NCI-H82 treated with DMSO at 0.1 percent for 48 hours (cell line): ENCODE results near the gene IFT81.

Experiments used
- DNase-seq: peaks from one replicate; lab custom pipeline; 2025; ENCODE audit not compliant: unreplicated experiment; lab: John Stamatoyannopoulos, UW

The IFT81 gene

DNA sequence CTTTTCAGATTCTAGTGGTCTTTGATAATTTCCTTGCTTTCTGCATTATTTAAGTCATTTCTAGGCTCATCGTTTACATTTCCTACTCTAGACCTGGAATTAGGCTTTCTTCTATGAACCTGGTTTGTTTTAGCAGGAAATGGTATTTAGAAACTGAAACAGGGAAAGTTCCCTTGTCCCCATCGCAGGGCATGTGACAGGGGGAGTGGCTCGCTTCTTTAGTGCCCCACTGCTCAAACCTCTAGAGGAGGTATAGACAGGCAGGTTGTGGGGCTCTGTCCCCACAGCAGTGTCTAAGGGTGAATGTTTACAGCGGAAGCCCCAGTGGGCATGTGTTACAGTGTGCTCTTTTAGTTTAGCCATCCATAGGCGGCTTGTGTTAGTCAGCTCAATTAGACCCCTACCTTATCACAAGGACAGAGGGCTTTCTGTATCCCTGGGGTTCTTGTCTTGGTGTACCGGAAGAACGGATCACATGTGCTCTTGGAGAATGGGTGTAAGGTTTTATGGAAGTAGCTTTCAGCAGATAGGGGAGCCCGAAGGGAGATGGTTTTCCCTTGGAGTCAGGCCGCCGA is 25.0 kb downstream of the IFT81 start:
- DNase-seq: no peak

DNA sequence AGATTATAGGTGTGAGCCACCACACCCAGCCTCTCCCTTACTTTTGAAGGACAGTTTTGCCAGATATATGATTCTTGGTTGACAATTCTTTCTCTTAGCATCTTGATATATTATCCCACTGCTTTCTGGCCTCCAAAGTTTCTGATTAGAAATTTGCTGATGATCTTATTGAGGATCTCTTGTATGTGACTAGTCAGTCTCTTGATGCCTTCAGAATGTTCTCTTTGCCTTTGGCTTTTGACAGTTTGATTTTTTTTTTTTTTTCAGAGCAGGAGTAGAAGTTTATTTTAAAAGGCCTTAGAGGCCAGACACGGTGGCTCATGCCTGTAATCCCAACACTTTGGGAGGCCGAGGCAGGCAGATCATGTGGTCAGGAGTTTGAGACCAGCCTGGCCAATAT is 32.6 kb downstream of the IFT81 start:
- no peak for DNase-seq

DNA sequence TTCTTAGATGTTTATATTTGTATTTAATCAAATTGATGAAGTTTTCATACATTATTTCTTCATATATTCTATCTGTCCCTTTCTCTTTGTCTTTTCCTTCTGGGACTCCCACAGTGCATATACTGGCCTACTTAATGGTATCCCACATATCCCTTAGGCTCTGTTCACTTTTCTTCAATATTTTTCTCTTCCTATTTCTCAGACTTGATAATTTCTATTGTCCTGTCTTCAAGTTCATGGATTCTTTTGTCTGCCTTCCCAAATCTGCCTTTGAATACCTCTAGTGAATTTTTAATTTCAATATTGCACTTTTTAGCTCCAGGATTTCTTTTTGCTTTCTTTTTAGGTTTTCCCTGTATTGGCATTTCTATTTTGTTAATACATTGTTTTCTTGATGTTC is 33.4 kb downstream of the IFT81 start:
- no peak for DNase-seq

DNA sequence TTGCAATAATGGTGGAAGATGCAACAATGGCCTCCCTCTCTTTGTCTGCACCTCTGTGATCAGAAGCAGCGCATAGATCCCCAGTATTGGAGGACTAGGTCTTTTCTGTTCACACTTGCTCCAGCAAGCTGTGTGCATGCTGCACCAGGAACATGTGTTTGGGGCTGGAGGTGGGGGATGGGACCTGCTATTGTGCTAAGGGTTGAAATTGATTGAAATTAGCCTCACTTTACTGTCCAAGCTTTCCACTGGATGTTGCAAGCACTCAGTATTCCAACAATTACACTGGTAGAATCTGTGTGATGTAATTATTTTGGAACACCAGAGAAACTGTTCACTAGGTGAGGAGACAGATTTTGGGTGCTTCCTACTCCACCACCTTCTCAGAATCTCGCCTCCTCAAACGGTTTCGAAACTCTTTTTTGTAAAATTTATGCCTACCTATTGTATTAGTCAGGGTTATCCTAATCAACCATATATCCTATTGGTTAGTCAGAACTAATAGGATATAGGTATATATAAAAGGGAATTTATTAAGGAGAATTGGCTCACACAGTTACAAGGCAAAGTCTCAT is 35.6 kb downstream of the IFT81 start:
- DNase-seq: no peak

DNA sequence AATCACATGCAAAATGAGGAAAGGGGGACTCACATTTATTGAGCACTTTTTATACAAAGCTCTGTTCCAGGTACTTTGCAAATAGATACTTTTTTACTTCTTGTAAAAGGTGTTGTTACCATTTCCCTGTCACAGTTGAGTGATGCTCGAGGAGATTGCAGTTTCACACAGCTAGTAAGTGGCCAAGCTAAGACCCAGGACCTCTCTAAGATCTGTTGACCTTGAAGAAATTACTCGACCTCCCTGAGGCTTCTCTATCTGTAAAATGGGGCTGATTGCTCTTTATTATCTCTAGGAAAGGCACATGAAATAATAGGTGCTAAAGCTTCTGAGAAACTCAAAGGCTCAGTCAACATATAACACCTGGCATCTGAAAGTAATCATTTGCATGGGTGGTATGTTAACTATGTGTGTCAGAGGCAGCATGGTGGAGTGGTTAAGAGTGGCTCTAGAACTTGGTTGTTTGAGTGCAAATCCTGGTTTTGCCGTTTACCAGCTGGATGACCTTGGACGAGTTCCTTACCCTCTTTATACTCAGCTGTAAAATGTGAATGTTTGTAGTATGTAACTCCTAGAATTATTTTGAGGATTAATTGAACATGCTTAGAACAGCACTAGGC is 41.5 kb downstream of the IFT81 start:
- DNase-seq: no peak

DNA sequence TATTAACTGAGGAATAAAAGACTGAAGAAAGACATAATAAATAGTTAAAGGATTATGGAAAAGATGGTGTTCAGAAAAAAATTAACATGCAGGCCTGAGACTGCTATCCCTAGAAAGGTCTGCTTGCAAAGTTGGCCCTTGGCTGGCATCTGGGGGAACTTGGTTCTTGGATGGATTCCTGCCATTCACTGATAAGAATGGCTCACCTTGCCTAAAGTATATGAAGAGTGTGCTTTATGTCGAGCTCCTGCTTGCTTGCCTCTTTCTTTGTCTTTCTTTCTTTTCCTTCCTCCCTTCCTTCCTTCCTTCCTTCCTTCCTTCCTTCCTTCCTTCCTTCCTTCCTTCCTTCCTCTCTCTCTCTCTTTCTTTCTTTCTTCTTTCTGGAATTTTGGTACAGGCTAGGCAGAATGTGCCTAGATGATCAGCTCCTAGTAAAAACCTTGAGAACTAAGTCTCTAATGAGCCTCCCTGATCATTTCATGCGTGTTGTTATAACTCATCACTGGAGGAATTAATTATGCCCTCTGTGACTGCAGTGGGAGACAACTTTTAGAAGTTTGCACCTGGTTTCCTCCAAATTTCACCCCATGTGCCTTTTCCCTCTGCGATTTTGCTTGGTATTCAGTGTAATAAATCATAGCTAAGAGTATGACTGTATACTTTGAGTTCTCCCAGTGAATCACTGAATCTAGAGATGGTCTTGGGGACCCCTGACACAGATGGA is 44.7 kb downstream of the IFT81 start:
- no peak for DNase-seq

DNA sequence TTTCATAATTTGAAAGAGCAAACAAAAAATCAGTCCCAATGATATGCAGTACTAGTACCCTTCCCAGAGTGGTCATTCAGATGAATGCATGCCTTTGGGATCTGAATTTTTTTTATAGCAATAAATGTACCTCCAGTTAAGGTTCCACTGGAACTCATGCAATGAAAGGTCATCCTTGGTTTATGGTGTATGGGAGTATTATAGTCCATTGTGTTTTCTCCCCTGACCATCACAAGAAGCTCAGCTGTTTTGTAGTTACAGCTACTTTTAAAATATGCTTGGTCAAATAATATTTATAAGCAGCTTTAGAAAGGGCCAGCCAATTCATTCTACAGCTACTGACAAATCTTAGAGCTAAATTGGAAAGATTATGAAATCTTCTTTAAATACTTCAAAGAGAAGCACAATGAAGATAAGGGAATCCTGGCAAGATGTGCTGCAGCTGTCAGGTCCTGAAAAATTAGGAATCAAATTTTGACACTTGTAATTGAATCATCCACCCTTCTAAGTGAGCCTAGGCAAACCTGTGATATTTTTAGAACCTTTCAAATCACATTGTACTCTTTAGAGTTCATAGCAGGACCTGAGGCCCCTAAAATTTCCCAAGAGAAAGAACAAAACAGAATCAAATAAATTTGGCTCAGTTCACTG is 46.5 kb downstream of the IFT81 start:
- DNase-seq: no peak

DNA sequence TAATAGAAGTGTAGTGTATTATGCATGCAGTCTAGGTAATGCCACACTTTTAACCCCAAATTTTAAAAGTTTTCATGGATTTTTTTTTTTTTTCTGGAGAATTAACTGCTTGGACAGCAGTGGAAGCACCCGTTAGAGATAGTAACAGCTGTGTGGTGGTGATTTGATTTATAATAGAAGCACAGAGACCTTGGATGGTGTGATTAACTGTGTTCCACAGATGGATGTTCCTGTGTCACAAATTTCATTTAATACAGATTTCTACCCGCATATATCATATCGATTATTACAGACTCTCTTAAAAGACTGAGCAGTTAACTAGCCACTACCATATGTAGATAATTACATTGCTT is 47.0 kb downstream of the IFT81 start:
- no peak for DNase-seq

DNA sequence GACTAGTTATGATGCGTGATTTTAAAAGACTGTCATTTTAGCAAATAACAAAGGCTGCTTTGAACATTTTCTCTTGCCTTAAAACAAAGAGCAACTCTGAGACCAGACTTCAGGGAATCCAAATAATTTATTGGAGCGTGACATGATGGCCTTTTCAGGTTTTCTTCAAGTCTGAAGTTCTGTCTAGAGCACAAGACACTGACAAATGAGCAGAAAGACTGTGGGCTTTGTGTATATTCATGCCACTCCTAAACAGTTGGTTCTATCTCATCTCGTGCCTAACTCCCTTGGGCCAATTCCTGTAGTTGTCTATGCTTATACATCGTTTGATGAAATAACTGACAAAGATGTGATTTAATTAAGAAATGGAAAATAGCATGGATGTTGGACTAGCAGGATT is 47.5 kb downstream of the IFT81 start:
- DNase-seq: no peak

DNA sequence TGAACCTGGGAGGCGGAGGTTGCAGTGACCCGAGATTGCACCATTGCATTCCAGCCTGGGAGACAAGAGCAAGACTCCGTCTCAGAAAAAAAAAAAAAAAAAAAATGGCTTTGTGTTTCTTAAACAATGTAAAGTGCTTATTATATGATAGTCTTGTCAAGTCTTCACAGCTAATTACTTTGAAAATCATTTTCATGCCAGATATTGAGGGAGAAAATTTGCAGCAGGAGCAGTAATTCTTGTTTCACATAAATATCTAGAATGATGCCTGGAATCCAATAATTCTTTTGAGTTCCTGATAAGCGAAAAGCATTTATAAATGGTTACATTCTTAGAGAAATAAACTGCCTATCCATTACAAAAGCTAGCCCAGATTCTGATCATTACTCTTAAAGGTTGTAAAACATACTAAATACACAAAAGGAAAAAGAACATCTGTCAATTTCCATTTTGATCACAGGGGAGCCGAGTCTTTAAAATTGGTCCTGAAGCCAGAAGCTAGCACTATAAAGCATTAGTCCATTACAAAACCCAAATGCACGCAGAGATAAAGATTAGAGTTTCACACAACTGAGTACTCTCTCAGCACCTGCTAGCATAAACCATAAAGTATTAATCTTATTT is 50.3 kb downstream of the IFT81 start:
- DNase-seq: no peak

DNA sequence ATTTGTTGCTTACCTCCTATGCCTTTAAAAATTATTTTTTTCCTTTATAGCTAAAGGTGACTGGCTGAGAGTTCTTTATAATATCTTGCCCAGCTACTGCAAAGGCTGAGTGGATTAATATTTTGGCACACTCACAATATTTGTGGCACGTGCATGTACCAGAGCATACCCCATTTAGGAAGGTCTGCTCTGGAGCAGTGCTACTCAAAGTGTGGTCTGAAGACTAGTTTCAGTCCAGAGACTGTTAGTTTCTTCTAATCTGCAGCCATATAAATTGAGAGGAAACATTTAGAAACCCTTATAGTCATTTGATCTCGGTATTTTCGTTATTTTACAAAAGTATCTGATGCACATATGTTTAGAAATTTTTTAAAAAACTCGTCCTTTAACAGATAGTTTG is 51.0 kb downstream of the IFT81 start:
- DNase-seq: no peak

DNA sequence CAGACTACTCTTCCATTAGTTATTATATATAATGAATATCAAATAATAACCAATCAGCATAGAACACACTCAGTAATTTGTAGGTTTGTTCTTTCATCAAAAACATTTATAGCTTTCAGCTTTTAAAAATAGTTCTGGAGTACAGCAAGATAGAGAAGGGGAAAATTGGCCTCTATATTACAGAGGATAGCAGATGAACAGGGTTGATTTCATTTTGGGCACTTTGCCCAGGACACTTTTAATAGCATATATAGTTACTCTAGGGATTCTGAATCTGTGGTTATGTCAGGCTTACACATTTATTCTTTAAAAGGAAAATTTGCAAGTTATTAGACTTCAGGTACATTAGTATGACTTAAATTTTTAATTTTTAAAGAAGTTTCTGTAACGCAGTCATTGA is 52.6 kb downstream of the IFT81 start:
- DNase-seq: no peak

DNA sequence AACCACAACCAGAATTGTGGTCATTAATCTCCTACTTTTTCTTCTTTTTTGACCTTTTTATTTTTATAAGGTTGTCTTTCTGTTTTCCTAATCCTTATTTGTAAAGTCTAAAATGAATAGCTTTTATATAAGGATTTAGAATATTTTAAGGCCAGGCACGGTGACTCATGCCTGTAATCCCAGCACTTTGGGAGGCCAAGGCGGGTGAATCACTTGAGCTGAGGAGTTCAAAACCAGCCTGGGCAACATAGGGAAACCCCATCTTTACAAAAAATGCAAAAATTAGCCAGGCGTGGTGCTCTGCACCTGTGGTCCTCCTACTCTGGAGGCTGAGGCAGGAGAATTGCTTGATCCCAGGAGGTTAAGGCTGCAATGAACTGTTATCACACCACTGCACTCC is 55.1 kb downstream of the IFT81 start:
- no peak for DNase-seq

DNA sequence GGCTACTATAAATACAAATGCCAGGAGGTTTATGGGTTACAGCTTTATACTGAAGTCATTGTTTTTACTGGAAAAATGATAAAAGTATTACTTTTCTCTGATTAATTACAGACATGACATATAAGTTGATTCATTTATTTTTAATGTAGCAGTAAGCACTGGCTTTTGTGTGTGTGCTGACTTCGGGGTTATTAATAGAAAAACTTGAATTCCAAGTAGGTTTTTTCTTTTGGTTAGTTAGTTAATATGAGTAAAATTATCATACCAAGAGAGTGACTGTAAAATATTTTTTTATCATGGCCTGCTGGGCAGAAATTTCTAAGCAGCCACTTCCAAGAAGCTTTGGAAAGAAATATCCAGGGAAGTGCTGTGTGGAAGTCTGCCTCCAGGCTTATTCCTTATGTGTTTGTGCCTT is 56.4 kb downstream of the IFT81 start:
- DNase-seq: no peak

DNA sequence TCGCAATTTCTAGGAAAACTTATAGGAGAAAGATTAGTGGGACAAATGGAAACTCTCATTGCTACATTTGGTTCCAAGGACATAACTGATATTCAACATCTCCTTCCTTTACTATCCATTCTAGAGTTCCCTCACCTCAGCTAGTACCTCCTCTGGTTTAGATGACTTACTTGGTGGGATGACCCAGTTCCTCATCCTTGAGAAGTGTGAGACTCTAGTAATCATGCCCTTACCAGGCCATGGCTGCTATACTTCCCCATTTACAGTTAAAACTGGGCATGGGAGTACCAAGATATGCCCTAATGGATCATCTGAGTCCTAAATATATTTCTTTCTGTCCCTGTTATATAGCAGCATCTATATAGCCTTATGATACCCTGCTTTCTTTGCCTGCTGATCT is 58.1 kb downstream of the IFT81 start:
- DNase-seq: no peak

DNA sequence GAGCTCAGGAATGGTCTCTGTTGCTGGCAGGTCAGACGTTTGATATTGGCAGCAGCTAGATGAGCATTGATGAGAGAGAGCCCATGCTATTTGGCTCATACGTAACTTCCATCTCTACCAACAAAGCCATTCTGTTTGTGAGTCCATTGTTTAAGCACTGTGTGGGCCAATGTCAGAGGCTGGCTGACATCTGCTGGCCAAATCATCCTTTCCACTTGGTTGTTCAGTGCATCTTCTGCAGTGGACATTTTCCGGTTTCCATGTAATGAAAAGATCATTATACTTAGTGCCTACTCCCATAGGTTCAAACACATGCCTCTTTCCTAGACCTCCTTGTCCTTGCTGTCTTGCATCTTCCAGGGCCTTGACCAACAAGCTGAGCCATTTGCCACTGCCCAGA is 59.2 kb downstream of the IFT81 start:
- no peak for DNase-seq

DNA sequence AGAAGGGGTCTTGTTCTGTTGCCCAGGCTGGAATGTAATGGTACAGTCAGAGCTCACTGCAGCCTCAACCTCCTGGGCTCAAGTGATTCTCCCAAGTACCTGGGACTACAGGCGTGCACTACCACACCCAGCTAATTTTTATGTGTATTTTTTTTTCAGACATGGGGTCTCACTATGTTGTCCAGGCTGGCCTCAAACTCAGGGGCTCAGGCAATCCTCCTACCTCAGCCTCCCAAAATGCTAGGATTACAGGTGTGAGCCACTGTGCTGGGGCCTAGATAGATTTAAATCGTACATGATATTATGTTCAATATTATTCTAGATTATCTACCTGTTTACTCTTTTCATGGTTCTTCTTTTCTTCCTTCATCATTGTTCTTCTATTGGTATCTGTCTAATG is 61.5 kb downstream of the IFT81 start:
- DNase-seq: no peak

DNA sequence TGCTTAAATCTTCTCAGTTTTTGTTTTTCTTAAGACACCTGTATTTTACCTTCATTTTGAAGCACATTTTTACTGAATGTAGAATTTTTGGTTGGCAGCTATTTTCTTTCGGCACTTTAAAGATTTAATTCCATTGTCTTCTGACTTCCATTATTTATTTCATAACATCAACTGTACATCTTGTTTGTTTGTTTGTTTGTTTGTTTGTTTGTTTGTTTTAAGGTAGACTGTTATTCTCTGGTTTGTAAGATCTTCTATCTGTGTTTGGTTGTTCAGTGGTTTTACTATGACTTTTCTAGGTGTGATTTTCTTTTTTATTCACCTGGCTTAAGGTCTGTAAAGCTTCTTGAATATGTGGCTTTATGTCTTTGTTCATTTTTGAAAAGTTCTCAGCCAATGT is 61.9 kb downstream of the IFT81 start:
- DNase-seq: no peak

DNA sequence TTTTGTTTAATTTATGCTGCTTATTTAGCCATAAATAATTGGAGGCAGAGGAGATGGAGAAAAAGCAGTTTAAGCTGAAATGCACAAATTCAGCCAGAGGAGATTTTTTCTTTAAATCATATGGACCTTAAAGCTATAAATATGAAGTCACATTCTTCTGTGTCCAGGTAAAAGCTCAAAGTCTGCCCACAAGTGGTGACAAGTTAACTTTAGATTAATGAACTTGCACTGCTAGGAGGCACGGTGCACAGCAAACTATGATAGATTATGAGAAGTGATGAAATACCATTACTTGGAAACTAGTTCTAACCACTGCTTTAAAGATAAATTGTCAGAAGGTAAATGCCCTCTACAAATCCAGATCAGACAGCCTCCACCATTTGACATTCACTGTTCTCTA is 69.0 kb downstream of the IFT81 start:
- DNase-seq: no peak

DNA sequence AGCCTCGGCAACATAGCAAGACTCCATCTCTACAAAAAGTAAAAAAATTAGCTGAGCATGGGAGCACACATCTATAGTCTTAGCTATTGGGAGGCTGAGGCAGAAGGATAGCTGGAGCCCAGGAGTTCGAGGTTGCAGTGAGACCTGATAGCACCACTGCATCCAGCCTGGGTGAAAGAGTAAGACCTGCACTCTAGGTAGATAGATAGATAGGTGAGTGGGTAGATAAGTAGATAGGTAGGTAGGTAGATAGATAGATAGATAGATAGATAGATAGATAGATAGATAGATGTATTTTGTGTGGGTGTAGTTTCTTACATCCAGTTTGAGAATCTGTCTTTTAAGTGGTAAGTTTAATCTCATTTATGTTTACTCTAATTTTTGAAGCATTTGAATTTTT is 72.8 kb downstream of the IFT81 start:
- DNase-seq: no peak

DNA sequence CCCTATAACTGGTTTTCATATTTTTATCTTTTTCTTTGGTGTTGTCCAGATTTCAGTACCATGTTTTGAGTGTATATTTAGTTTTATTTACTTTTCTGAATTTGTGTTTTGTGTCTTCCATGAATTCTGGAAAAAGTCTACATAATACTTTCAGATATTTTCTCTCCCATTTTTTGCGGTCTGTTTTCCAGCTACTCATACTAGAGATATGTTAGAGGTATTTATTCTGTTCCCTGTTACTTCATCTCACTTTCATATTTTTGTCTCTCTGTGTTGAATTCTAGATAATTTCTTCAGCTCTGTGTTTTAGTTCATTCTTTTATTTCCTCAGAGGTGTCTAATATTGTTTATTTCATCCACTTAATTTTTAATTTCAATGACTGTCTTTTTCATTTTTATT is 74.2 kb downstream of the IFT81 start:
- DNase-seq: no peak
